GM19193 (cell line): Measurements from ENCODE around the gene HSPA13.

Experiments used
- POLR2A ChIP-seq: IDR thresholded peaks from 4 replicates; pipeline ENCODE4 v1.6.1; 2011; ENCODE audit not compliant: insufficient read depth, insufficient read length; ENCODE audit errors: extremely low read depth

The HSPA13 gene

DNA sequence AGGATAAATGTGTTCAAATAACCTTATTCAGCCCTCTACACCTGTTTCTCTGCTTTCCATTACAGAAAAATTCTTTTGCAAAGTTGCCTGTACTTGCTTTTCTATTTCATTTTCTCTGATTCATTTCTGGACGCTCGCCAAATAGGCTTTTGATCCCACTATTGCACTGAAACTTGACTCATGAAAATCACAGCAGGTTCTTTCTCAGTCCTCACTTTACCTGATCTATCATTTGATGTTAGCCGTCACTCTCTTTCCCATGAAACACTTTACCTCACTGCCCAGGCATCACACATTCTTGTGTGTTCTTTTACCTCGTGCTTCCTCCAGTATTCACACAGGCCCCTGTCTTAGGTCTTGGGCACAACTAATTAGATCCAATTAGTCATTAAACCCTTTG is 26.2 kb downstream of the HSPA13 start:
- no peak for TF ChIP-seq POLR2A

DNA sequence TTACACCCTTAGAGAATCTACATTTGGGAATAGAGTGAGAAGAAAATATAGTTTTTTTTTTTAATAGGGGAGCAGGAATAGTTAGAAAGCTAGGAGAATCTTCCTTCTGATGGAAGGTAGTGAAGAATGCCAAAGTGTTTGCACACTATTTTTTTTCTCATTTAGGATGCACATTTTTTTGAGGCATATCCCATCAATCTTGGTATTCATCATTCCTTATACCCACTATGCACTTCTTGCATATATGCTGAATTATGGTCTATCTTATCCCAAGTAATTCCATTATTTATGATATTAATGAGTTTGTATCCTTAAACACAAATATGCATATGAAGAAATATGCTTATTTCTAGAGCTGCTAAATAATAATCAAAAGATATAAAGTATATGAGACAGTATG is 28.4 kb downstream of the HSPA13 start:
- TF ChIP-seq POLR2A = no peak

GRCh38 chr21:14353726-14354125 is 29.2 kb downstream of the HSPA13 start:
- TF ChIP-seq POLR2A = no peak

- no peak for TF ChIP-seq POLR2A
Observed at GRCh38 chr21:14353231-14353630, 29.7 kb downstream of the HSPA13 start.

DNA sequence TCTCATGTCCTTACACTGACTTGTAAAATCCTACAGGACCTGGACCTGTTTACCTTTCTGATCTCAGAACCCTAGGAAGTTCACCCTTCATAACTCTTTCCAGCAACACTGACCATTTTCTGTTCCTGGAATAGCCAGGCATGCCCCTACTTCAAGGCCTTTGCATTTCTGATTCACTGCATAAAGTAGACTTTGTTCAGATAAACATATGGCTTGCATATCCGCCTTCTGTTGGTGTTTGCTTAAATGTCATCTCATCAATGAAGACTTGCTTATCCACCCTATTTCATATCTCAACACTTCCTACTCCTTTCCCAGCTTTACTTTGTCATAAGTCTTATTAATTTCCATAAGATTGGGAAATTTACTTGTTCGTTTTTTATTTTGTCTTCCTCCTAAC is 57.4 kb downstream of the HSPA13 start:
- no peak for TF ChIP-seq POLR2A
